GM19193 (cell line): Measurements from ENCODE around the gene GRIK5.
A peak's percentile ranks its signal among the peaks of the same experiment; 100 is the strongest.

Source experiments
- POLR2A ChIP-seq: IDR thresholded peaks from 4 replicates; pipeline ENCODE4 v1.6.1; 2011; ENCODE audit not compliant: insufficient read depth, insufficient read length; ENCODE audit errors: extremely low read depth

GRIK5 gene

DNA sequence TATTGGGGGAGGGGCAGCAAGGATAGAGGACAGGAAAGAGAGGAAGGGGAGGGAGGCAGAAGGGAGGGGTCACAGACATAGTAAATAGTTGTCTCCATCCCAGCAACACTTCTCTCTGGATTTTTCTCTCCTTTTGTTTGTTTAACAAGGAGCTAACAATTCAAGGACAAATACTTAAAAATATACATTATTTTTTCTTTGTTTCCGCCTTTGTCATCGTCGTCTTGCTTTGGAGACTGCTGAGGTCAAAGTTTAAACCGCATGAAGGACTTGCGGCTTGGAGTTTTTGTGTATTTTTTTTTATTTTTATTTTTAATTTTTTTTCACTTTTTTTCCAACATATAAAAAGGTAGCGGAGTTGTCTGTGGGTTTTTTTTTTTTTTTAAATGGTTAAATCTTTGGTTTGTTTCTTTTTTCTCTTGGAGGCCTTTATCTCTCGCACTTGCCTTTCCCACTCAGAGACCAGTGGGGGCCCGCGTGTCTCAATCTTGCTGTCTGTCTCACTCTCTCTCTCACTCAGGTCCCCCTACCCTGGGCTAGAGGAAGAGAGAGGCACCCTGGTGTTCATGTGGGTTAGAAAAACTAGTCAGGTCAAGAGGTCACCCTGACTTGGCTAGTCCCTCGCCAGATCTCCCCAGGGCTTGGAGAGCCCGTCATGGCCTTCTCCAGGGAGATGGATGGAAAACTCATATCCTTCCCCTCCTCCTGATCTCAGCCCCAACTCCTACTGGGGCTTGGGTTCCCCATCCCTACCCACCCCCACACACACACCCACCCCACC lies 17.0 kb upstream of the GRIK5 start:
- TF ChIP-seq POLR2A = no peak

DNA sequence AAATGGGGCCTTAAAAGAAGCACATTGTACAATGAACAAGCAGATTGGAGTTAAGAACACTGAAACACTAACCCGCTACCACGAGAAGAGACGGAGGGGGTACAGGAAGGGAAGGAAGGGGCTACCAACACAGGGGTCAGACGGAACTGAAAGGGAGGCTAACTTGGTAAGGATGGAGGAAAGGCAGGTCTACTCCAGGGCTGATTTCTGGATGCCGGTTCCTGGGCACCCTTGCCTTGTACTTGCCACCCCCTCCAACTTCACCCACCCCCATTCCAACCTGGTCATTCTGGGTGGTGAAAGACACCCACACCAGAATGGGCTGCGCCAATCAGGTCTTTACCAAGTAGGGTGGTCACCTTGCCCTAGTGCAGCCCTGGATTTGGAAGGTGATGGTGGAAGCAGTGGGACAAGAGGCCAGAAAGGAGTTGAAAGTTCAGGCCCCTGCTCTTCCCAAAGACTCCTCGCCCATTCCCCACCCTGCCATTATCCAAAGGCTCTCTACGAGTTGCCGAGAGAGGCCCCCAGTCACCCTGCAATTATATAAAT lies 16.3 kb upstream of the GRIK5 start:
- peak; percentile 11 for TF ChIP-seq POLR2A

DNA sequence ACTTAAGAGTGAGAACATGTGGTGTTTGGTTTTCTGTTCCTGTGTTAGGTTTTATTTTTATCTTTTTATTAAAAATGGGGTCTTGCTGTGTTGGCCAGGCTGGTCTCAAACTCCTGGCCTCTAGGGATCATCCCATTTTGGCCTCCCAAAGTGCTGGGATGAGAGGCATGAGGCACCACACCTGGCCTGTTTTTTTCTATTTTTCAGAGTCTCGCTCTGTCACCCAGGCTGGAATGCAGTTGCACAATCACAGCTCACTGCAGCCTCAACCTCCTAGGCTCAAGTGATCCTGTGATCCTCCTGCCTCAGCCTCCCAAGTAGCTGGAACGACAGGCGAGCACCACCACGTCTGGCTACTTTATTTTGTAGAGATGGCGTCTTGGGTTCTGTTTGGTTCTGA lies 13.5 kb upstream of the GRIK5 start:
- no peak for TF ChIP-seq POLR2A

DNA sequence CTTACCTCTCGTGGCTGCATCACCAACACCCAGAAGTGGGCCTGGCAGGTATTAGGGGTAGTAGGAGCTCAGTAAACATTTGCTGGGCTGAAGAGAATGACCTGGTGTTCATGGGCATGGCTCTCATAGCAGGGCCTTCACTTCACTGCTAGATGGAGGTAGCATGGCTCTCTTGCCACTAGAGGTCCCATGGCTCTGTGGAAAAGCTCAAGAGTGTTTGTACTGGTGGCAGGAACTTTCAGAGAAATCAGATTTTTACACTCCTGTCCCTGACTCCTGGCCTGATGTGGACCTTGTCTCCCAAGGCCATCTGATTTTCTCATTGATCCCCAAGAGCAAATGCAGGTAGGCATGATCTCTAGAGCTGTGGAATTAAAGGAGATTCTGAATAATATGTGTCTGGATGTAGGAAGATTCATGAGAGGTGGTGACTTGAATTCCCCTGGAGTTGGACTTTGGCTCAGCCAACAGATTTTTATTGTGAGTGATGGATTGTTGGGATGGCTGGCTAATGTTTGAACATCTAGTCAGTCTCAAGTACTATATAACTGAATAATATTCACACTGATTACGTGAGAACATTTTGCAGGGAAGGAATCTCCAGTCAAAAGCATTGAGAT lies 11.7 kb upstream of the GRIK5 start:
- no peak for TF ChIP-seq POLR2A

DNA sequence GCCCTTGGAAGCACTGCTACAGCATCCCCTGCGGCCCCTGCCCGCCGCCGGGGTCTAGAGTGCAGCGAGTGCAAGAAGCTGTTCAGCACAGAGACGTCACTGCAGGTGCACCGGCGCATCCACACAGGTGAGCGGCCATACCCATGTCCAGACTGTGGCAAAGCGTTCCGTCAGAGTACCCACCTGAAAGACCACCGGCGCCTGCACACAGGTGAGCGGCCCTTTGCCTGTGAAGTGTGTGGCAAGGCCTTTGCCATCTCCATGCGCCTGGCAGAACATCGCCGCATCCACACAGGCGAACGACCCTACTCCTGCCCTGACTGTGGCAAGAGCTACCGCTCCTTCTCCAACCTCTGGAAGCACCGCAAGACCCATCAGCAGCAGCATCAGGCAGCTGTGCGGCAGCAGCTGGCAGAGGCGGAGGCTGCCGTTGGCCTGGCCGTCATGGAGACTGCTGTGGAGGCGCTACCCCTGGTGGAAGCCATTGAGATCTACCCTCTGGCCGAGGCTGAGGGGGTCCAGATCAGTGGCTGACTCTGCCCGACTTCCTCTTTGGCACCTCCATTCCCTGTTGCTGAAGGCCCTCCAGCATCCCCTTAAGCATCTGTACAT lies 10.9 kb upstream of the GRIK5 start:
- no peak for TF ChIP-seq POLR2A

DNA sequence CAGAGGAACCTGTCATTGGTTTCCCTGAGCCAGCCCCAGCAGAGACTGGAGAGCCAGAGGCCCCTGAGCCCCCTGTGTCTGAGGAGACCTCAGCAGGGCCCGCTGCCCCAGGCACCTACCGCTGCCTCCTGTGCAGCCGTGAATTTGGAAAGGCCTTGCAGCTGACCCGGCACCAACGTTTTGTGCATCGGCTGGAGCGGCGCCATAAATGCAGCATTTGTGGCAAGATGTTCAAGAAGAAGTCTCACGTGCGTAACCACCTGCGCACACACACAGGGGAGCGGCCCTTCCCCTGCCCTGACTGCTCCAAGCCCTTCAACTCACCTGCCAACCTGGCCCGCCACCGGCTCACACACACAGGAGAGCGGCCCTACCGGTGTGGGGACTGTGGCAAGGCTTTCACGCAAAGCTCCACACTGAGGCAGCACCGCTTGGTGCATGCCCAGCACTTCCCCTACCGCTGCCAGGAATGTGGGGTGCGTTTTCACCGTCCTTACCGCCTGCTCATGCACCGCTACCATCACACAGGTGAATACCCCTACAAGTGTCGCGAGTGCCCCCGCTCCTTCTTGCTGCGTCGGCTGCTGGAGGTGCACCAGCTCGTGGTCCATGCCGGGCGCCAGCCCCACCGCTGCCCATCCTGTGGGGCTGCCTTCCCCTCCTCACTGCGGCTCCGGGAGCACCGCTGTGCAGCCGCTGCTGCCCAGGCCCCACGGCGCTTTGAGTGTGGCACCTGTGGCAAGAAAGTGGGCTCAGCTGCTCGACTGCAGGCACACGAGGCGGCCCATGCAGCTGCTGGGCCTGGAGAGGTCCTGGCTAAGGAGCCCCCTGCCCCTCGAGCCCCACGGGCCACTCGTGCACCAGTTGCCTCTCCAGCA lies 10.1 kb upstream of the GRIK5 start:
- TF ChIP-seq POLR2A = no peak

DNA sequence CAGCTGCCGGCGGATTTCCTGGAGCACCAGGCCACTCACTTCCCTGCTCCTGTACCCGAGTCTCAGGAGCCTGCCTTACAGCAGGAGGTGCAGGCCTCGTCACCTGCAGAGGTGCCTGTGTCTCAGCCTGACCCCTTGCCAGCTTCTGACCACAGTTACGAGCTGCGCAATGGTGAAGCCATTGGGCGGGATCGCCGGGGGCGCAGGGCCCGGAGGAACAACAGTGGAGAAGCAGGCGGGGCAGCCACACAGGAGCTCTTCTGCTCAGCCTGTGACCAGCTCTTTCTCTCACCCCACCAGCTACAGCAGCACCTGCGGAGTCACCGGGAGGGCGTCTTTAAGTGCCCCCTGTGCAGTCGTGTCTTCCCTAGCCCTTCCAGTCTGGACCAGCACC lies 9.3 kb upstream of the GRIK5 start:
- no peak for TF ChIP-seq POLR2A

DNA sequence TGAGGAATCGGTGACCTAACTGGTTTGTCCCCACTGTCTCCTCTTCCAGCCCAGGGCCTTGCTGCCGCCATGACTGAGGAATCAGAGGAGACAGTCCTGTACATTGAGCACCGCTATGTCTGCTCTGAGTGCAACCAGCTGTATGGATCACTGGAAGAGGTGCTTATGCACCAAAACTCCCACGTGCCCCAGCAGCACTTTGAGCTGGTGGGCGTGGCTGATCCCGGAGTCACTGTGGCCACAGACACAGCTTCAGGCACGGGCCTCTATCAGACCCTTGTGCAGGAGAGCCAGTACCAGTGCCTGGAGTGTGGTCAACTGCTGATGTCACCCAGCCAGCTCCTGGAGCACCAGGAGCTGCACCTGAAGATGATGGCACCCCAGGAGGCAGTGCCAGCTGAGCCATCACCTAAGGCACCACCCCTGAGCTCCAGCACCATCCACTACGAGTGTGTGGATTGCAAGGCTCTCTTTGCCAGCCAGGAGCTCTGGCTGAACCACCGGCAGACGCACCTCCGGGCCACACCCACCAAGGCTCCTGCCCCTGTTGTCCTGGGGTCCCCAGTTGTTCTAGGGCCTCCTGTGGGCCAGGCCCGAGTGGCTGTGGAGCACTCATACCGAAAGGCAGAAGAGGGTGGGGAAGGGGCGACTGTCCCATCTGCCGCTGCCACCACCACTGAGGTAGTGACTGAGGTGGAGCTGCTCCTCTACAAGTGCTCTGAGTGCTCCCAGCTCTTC lies 8.7 kb upstream of the GRIK5 start:
- no peak for TF ChIP-seq POLR2A

DNA sequence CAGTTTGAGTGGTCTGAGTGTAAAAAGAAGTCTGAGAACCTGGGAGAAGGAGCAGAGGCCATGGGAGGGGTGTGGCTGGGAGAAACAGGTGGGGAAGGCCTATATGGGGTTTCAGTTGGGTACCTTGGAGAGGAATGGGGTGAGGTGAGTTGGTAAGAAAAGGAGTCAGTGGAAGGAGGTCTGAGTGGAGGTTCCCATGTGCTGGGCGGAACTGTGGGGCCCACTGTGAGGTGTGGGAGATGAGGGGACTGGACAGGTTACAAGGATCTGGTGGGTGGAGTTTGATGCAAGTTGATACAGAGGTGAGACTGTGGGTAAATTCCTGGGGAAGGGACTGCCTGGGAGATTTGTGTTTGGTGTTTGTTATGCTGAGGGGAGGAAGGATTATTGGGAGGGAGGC lies 8.1 kb upstream of the GRIK5 start:
- no peak for TF ChIP-seq POLR2A

DNA sequence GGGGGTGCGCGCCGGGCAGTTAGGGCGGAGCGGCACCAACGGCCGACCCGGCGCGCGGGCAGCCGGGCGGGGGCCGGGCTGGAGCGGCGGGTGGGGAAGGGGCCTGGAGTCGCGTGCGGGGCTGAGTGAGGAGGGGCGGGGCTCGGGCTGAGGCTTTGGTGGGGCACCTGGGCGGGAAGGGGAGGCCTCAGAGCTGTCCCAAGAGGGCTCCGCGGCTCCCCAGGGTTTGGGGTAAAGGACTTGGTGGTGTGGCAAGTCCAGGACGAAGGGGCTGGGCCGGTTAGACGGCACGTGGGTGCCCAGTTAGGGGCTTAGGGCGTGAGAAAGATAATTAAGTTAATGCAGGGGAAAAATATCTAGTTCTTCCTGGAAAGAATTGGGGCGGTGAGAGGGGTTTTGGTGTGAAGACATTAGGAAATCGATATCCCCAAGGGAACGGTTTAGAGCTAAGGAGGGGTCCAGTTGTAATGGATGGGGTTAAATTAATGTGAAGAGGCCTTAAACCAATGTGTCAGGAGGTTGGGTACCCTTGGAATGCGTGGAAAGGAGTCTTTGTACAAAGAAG lies 6.5 kb upstream of the GRIK5 start:
- TF ChIP-seq POLR2A = no peak

DNA sequence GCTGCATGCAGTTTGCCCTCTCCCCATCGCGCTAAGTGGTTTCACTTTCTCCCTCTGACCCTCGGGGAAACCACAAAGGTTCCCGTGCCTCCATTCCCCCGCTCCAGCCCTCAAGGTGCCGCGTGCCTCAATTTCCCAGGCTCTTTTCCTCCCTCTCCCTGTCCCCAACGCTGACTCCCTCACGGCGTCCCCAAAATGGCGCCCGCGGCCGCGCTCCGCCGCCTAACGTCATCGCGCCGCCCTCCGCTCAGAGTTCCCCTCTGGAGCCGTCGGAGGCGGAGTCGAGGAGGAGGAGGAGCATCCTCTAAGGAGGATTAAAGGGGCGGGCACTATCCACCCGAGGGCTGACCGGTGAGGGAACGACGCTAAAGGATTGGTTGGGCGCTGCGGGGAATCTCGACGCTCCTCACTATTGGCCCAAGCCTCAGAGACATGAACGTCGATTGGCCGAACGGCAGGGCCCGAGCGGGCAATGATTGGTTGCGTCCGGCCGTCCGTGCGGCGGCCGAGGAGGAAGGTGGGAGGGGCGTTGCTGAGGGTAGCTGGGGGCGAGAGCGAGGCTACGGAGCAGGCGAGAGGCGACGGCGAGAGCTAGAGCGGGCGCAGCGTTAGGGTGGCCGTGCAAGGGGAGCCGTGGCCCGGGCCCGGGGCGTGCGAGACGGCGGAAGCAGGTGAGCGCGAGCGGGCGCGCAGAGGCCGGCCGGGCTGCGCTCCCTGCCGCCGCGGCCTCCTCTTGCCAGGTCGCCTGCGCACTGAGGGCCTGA lies 5.8 kb upstream of the GRIK5 start, which contains the start of gene ZNF574:
Gene ZNF574 (plus strand): TSS at position 551 of the 764 bp plus-strand sequence. CDS start 2,441 bp downstream, outside the sequence.
- TF ChIP-seq POLR2A = peak; percentile 92

DNA sequence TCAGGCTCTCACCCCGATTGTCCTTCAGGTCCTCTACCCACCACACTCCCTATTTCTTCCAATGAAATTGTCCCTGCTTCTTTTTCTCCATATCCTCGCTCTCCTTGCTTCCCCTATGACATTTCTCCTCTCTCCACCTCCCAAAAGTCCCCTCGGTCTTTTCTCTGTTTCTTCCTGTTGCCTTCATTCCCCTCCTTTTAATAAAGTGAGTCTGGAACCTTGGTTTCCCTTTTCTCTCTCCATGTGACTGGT lies 5.3 kb upstream of the GRIK5 start:
- TF ChIP-seq POLR2A = no peak
